Activated CD4-positive, alpha-beta memory T cell treated with anti-CD3 and anti-CD28 coated beads for 36 hours (primary cell): ENCODE measurements around the gene APOBEC3H. TPM values are rescaled to one million over a fixed set of nuclear protein-coding genes. Genes with fewer than 3 reads are reported as not detected.

ENCODE experiments used
- CTCF ChIA-PET: fragments of 350-600 bp; sonication (Branson Sonifier 250); formaldehyde crosslinking; loops from one replicate; lab custom pipeline; 2021; ENCODE audit warnings: antibody characterized with exemption, inconsistent platforms; lab: Charles Lee
- POLR2A ChIA-PET: fragments of 350-600 bp; sonication (Branson Sonifier 250); formaldehyde crosslinking; loops from one replicate; lab custom pipeline; 2021; ENCODE audit warnings: antibody characterized with exemption; lab: Charles Lee
- DNase-seq: peaks from one replicate; pipeline ENCODE4 v3.0.0-alpha.2; 2020
- H3K27ac Mint-ChIP-seq: one replicate; pipeline ENCODE4 v1.8.0; 2021; ENCODE audit warnings: mixed read lengths
- H3K27me3 Mint-ChIP-seq: one replicate; pipeline ENCODE4 v1.8.0; 2021; ENCODE audit warnings: mixed read lengths
- H3K36me3 Mint-ChIP-seq: one replicate; pipeline ENCODE4 v1.8.0; 2021; ENCODE audit warnings: mixed read lengths
- H3K4me1 Mint-ChIP-seq: one replicate; pipeline ENCODE4 v1.8.0; 2021; ENCODE audit warnings: low read depth, mixed read lengths
- H3K4me3 Mint-ChIP-seq: one replicate; pipeline ENCODE4 v1.8.0; 2021; ENCODE audit warnings: mild to moderate bottlenecking, mixed read lengths
- H3K9me3 Mint-ChIP-seq: one replicate; pipeline ENCODE4 v1.8.0; 2021; ENCODE audit warnings: mixed read lengths
- intact Hi-C: fragments of 100-400 bp; cut with micrococcal nuclease; formaldehyde crosslinking; loops from one replicate; pipeline ENCODE4 v1.15.1; 2023
- total RNA-seq, 2 experiments: library from RNA; stranded (reverse); gene quantifications; one replicate each; pipeline ENCODE4 v1.2.3, GENCODE V29; 2021

The APOBEC3H gene
- total RNA-seq, 2 experiments from 2014 or later, result 23.6 to 25.3 TPM

DNA sequence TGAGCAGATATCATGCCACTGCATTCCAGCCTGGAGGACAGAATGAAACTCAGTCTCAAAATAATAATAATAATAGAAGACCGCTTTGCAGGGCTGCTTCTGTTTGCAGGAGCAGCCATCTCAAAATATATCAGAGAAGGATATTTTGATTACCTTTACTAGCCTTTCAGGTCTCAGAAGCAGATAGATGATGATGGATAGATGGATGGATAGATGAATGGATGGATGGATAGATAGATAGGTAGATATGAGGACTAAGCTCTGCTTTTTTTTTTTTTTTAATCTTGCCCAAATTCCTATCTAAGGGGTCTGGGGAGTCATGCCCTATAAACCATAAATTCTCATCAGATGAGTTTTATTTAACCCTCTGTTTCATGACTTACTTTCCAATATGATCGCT is 18.5 kb downstream of the APOBEC3H start:
- CTCF ChIA-PET, result interaction anchor here (0.8 to 1.9 kb wide), 4 partner anchors 18 to 174 kb away, joined by 3 to 5 read pairs (median 4); partner anchors contain the start of gene APOBEC3H
- intact Hi-C loops, result loop anchor here (5.0 to 10.0 kb wide), 2 partner anchors 33 to 51 kb away; no protein-coding TSS in a partner anchor
- no peaks in the 10 kb centered on the region for H3K9me3 Mint-ChIP-seq
- H3K36me3 Mint-ChIP-seq, result no peaks in the 10 kb centered on the region
- POLR2A ChIA-PET, result interaction anchor here (0.6 to 1.8 kb wide), 7 partner anchors 16 to 173 kb away, joined by 3 to 9 read pairs (median 4); partner anchors contain the start of gene APOBEC3G
- peak overlapping the region; percentile 95 for H3K27ac Mint-ChIP-seq
- H3K4me3 Mint-ChIP-seq, result no peak overlapping the region
- H3K27me3 Mint-ChIP-seq, result no peaks in the 10 kb centered on the region
- no peak for DNase-seq
- peaks cover 55% of the 10 kb centered on the region for H3K4me1 Mint-ChIP-seq

GRCh38 chr22:39115977-39116621 is 19.1 kb downstream of the APOBEC3H start:
- H3K36me3 Mint-ChIP-seq, result no peaks in the 10 kb centered on the region
- ChIA-PET POLR2A (interaction anchor here (0.6 to 1.8 kb wide), 6 partner anchors 17 to 174 kb away, joined by 3 to 9 read pairs (median 4); partner anchors contain the start of gene APOBEC3G), CTCF (interaction anchor here (0.8 to 1.9 kb wide), 4 partner anchors 19 to 174 kb away, joined by 3 to 5 read pairs (median 4); partner anchors contain the start of gene APOBEC3H)
- peak overlapping the region; percentile 95 for H3K27ac Mint-ChIP-seq
- no peak for DNase-seq
- H3K4me1 Mint-ChIP-seq, result peaks cover 55% of the 10 kb centered on the region
- H3K4me3 Mint-ChIP-seq, result no peak overlapping the region
- no peaks in the 10 kb centered on the region for H3K9me3 Mint-ChIP-seq
- intact Hi-C loops, result loop anchor here (2.0 to 10.0 kb wide), 4 partner anchors 34 to 243 kb away; partner anchors contain the start of genes APOBEC3C and CBX6
- H3K27me3 Mint-ChIP-seq, result no peaks in the 10 kb centered on the region

DNA sequence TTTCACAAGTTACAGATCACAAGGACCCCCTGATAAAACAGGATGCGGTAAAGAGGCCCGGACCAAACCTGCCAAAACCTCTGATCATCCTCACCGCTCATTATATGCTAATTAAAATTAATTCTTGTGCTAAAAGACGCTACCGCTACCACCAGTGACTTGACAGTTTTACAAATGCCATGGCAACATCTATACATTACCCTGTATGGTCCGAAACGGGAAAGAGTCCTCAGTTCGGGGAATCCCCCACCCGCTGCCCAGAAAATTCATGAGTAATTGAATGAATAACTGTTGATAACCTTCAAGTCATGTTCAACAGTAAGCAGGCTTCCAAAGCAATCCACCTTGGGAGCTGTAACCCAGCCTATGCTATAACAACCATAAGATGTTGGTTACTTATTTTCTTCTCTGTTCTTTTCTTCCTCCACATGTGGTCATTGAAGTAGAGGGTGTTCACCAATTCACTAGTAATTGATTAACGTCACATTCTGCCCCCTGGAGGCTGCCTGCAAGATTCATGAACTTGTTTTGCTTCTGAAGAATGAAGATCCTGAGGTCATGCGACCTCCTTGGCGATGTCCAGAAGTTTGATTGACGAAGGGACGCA is 20.6 kb downstream of the APOBEC3H start:
- Mint-ChIP-seq H3K27me3 (no peaks in the 10 kb centered on the region), H3K4me1 (peaks cover 62% of the 10 kb centered on the region), H3K36me3 (no peaks in the 10 kb centered on the region), H3K4me3 (peak overlapping the region; percentile 11), H3K9me3 (no peaks in the 10 kb centered on the region), H3K27ac (peak overlapping the region; percentile 95)
- POLR2A ChIA-PET, result interaction anchor here (0.7 to 1.4 kb wide), 6 partner anchors 19 to 244 kb away, joined by 3 to 5 read pairs (median 4); partner anchors contain the start of gene APOBEC3H
- intact Hi-C loops, result loop anchor here (1.0 to 10.0 kb wide), 8 partner anchors 27 to 245 kb away; partner anchors contain the start of genes APOBEC3C and CBX6
- CTCF ChIA-PET, result interaction anchor here (0.6 to 2.3 kb wide), 10 partner anchors 19 to 247 kb away, joined by 3 to 18 read pairs (median 4); partner anchors contain the start of gene CBX6
- peak; percentile 89 for DNase-seq

DNA sequence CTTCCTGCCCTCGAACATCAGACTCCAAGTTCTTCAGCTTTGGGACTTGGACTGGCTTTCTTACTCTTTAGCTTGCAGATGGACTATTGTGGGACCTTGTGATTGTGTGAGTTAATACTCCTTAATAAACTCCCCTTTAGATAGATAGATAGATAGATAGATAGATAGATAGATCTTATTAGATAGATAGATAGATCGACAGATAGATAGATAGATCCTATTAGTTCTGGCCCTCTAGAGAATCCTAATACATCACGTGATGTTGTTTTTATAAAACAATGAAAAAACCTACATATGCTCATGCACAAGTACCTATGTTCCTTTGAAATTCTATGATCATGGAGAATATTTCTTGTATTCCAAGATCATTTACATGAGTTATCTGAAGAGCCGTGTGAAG is 23.9 kb downstream of the APOBEC3H start:
- no peaks in the 10 kb centered on the region for H3K36me3 Mint-ChIP-seq
- ChIA-PET CTCF (interaction anchor here (0.7 to 1.2 kb wide), 3 partner anchors 72 to 251 kb away, joined by 3 to 5 read pairs (median 3); no protein-coding TSS in a partner anchor), POLR2A (no interaction called here)
- H3K27me3 Mint-ChIP-seq, result no peaks in the 10 kb centered on the region
- intact Hi-C loops, result no loop called here
- peaks cover 35% of the 10 kb centered on the region for H3K4me1 Mint-ChIP-seq
- H3K4me3 Mint-ChIP-seq, result no peak overlapping the region
- DNase-seq, result no peak
- H3K27ac Mint-ChIP-seq, result no peak overlapping the region
- H3K9me3 Mint-ChIP-seq, result no peaks in the 10 kb centered on the region

DNA sequence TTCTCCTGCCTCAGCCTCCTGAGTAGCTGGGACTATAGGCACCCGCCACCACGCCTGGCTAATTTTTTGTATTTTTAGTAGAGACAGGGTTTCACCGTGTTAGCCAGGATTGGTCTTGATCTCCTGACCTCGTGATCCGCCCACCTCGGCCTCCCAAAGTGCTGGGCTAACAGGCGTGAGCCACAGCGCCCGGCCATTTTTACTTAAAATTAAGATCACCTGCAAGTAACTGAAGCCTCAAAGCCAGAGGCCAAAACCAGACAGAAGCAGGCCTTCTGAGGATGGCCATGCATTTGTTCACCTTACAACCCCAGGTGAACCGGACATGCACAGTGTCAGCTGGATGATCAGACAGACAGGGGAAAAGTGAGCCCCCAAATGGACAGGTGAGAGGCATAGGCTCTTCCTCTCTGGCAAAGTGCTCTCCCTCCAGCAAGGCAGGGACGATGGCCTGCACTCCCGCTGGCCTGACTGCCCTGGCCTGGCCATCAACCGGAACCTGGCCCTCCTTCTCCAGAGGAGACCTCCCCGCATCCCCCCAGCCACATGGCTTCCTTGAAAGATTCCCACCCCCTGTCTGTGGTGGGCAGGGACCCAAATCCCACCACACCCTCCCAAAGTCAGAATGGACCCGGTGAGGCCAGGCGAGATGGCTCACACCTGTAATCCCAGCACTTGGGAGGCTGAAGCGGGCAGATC is 25.9 kb downstream of the APOBEC3H start:
- ChIA-PET POLR2A (no interaction called here), CTCF (interaction anchor here (1.2 to 3.7 kb wide), 4 partner anchors 31 to 253 kb away, joined by 3 to 15 read pairs (median 6); no protein-coding TSS in a partner anchor)
- peaks cover 18% of the 10 kb centered on the region for H3K4me1 Mint-ChIP-seq
- no peak overlapping the region for H3K27ac Mint-ChIP-seq
- no peaks in the 10 kb centered on the region for H3K27me3 Mint-ChIP-seq
- intact Hi-C loops, result loop anchor here (1.0 kb wide), 1 partner anchor 116 kb away; no protein-coding TSS in a partner anchor
- H3K4me3 Mint-ChIP-seq, result no peak overlapping the region
- no peaks in the 10 kb centered on the region for H3K36me3 Mint-ChIP-seq
- DNase-seq, result no peak
- H3K9me3 Mint-ChIP-seq, result no peaks in the 10 kb centered on the region

GRCh38 chr22:39123751-39124581 is 26.9 kb downstream of the APOBEC3H start:
- no peaks in the 10 kb centered on the region for H3K9me3 Mint-ChIP-seq
- no peaks in the 10 kb centered on the region for H3K36me3 Mint-ChIP-seq
- intact Hi-C loops, result no loop called here
- H3K4me1 Mint-ChIP-seq, result peaks cover 16% of the 10 kb centered on the region
- no peaks in the 10 kb centered on the region for H3K27me3 Mint-ChIP-seq
- POLR2A ChIA-PET, result no interaction called here
- H3K27ac Mint-ChIP-seq, result no peak overlapping the region
- H3K4me3 Mint-ChIP-seq, result no peak overlapping the region
- DNase-seq, result no peak
- CTCF ChIA-PET, result interaction anchor here (1.2 to 3.7 kb wide), 4 partner anchors 112 to 255 kb away, joined by 3 to 15 read pairs (median 6); no protein-coding TSS in a partner anchor

DNA sequence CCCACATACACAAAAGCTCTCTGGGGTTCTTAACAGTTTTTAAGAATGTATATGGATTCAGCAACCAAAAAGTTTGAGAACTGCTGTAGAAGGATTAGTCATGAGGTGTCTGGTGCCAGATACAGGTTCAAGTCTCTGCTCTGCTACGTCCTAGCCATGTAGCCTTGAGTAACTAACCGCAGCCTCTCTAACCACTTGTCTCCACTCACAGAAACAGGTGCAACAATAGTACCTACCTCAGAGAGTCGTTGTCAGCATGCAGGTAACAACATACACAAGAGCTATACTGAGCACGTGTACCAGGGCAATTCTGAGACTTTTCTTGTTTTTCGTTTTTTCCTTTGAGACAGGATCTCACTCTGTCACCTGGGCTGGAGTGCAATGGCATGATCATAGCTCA is 28.6 kb downstream of the APOBEC3H start:
- no peak for DNase-seq
- no peaks in the 10 kb centered on the region for H3K27me3 Mint-ChIP-seq
- no peaks in the 10 kb centered on the region for H3K9me3 Mint-ChIP-seq
- no peak overlapping the region for H3K27ac Mint-ChIP-seq
- no peaks in the 10 kb centered on the region for H3K36me3 Mint-ChIP-seq
- POLR2A ChIA-PET, result no interaction called here
- intact Hi-C loops, result no loop called here
- H3K4me1 Mint-ChIP-seq, result peaks cover 15% of the 10 kb centered on the region
- no peak overlapping the region for H3K4me3 Mint-ChIP-seq
- CTCF ChIA-PET, result interaction anchor here (0.7 to 3.0 kb wide), 6 partner anchors 10 to 360 kb away, joined by 3 to 10 read pairs (median 4); no protein-coding TSS in a partner anchor

- Mint-ChIP-seq H3K27ac (no peak overlapping the region), H3K36me3 (no peaks in the 10 kb centered on the region), H3K27me3 (no peaks in the 10 kb centered on the region), H3K4me3 (no peak overlapping the region), H3K4me1 (peaks cover 8% of the 10 kb centered on the region), H3K9me3 (no peaks in the 10 kb centered on the region)
- ChIA-PET POLR2A (no interaction called here), CTCF (interaction anchor here (1.3 to 1.6 kb wide), 2 partner anchors 125 to 260 kb away, joined by 5 to 8 read pairs; no protein-coding TSS in a partner anchor)
- DNase-seq, result peak; percentile 36
- intact Hi-C loops, result no loop called here
Measured at GRCh38 chr22:39128508-39128907, 31.5 kb downstream of the APOBEC3H start.

GRCh38 chr22:39129081-39129480 is 32.0 kb downstream of the APOBEC3H start:
- intact Hi-C loops, result no loop called here
- H3K4me1 Mint-ChIP-seq, result peaks cover 8% of the 10 kb centered on the region
- no peaks in the 10 kb centered on the region for H3K9me3 Mint-ChIP-seq
- POLR2A ChIA-PET, result no interaction called here
- H3K27me3 Mint-ChIP-seq, result no peaks in the 10 kb centered on the region
- H3K36me3 Mint-ChIP-seq, result no peaks in the 10 kb centered on the region
- H3K27ac Mint-ChIP-seq, result no peak overlapping the region
- DNase-seq, result no peak
- CTCF ChIA-PET, result interaction anchor here (1.3 to 1.6 kb wide), 2 partner anchors 126 to 260 kb away, joined by 5 to 8 read pairs; no protein-coding TSS in a partner anchor
- no peak overlapping the region for H3K4me3 Mint-ChIP-seq

GRCh38 chr22:39129746-39130145 is 32.7 kb downstream of the APOBEC3H start:
- CTCF ChIA-PET, result interaction anchor here (1.6 kb wide), 1 partner anchor 261 kb away, joined by 5 read pairs; no protein-coding TSS in a partner anchor
- intact Hi-C loops, result no loop called here
- DNase-seq, result no peak
- Mint-ChIP-seq H3K36me3 (no peaks in the 10 kb centered on the region), H3K4me3 (no peak overlapping the region), H3K9me3 (no peaks in the 10 kb centered on the region), H3K27ac (no peak overlapping the region), H3K4me1 (peaks cover 8% of the 10 kb centered on the region), H3K27me3 (no peaks in the 10 kb centered on the region)
- POLR2A ChIA-PET, result no interaction called here
